GM23338 (cell line): ENCODE results near the gene ASCL5. TPM values are rescaled to one million over a fixed set of nuclear protein-coding genes. Genes with fewer than 3 reads are reported as not detected.

Experiments used
- ATAC-seq: fragments of 200-7000 bp; cut with Tn5 transposase; 3 replicates; pipeline ENCODE4 v1.9.1; 2020
- DNase-seq: peaks from one replicate; pipeline ENCODE4 v3.0.0-alpha.2; 2015; ENCODE audit warnings: low spot score
- H2AFZ ChIP-seq: fragments of 200-600 bp; sonication (generic); 2 replicates; pipeline ENCODE4 v1.8.0; 2016; ENCODE audit warnings: antibody characterized with exemption, mild to moderate bottlenecking, moderate library complexity
- H3F3A ChIP-seq: fragments of 200-600 bp; sonication (generic); replicated peaks from 2 replicates; pipeline ENCODE4 v1.8.0; 2017; ENCODE audit warnings: antibody characterized with exemption, mixed run types, low read depth
- H3K27ac ChIP-seq: fragments of 200-600 bp; sonication (generic); 2 replicates; pipeline ENCODE4 v1.6.1; 2016; ENCODE audit warnings: low read depth
- H3K27me3 ChIP-seq: fragments of 200-600 bp; sonication (generic); 2 replicates; pipeline ENCODE4 v1.8.0; 2016; ENCODE audit warnings: mild to moderate bottlenecking, mixed run types, moderate library complexity; ENCODE audit not compliant: insufficient read depth
- H3K36me3 ChIP-seq: fragments of 200-600 bp; sonication (generic); 2 replicates; pipeline ENCODE4 v1.8.0; 2016; ENCODE audit warnings: mild to moderate bottlenecking; ENCODE audit not compliant: insufficient read depth
- H3K4me1 ChIP-seq: fragments of 200-600 bp; sonication (generic); 2 replicates; pipeline ENCODE4 v1.8.0; 2016; ENCODE audit warnings: mild to moderate bottlenecking, moderate library complexity; ENCODE audit not compliant: insufficient read depth
- H3K4me2 ChIP-seq: fragments of 200-600 bp; sonication (generic); 2 replicates; pipeline ENCODE4 v1.7.1; 2017; ENCODE audit warnings: mixed run types
- H3K4me3 ChIP-seq: fragments of 200-600 bp; sonication (generic); 2 replicates; pipeline ENCODE4 v1.6.1; 2016; ENCODE audit warnings: mixed run types
- H3K79me2 ChIP-seq: fragments of 200-600 bp; sonication (generic); replicated peaks from 2 replicates; pipeline ENCODE4 v1.8.0; 2017; ENCODE audit warnings: mild to moderate bottlenecking; ENCODE audit not compliant: insufficient read depth
- H3K9me2 ChIP-seq: fragments of 200-600 bp; sonication (generic); 2 replicates; pipeline ENCODE4 v1.8.0; 2017; ENCODE audit not compliant: insufficient read depth
- H4K20me1 ChIP-seq: fragments of 200-600 bp; sonication (generic); replicated peaks from 2 replicates; pipeline ENCODE4 v1.8.0; 2017; ENCODE audit warnings: mild to moderate bottlenecking; ENCODE audit not compliant: insufficient read depth
- H3K27ac Mint-ChIP-seq: 2 replicates; pipeline ENCODE4 v1.8.0; 2020; ENCODE audit warnings: inconsistent platforms, mild to moderate bottlenecking, moderate library complexity, mixed read lengths
- H3K27me3 Mint-ChIP-seq: 3 replicates; pipeline ENCODE4 v1.8.0; 2022; ENCODE audit warnings: low read depth, mild to moderate bottlenecking, moderate library complexity, mixed read lengths, inconsistent platforms; ENCODE audit not compliant: insufficient read depth, poor library complexity
- H3K36me3 Mint-ChIP-seq: 3 replicates; pipeline ENCODE4 v1.8.0; 2021; ENCODE audit warnings: low read depth, mild to moderate bottlenecking, inconsistent platforms, moderate library complexity, mixed read lengths
- H3K4me1 Mint-ChIP-seq: 3 replicates; pipeline ENCODE4 v1.8.0; 2020; ENCODE audit warnings: mild to moderate bottlenecking, inconsistent platforms, mixed read lengths
- H3K4me3 Mint-ChIP-seq: 3 replicates; pipeline ENCODE4 v1.8.0; 2021; ENCODE audit warnings: moderate library complexity, mild to moderate bottlenecking, inconsistent platforms, mixed read lengths
- H3K9me3 Mint-ChIP-seq: 3 replicates; pipeline ENCODE4 v1.8.0; 2020; ENCODE audit warnings: moderate library complexity, mild to moderate bottlenecking, inconsistent platforms, mixed read lengths
- CREB1 ChIP-seq: fragments of 250-450 bp; sonication (Bioruptor Pico); IDR thresholded peaks from 2 replicates; pipeline ENCODE4 v1.5.0; 2020; ENCODE audit warnings: low read depth, mild to moderate bottlenecking, moderate library complexity
- EZH2phosphoT487 ChIP-seq: fragments of 200-600 bp; sonication (generic); IDR thresholded peaks from one replicate; pipeline ENCODE4 v1.8.1; 2018; ENCODE audit warnings: antibody characterized with exemption; ENCODE audit not compliant: unreplicated experiment
- JUNB ChIP-seq: IDR thresholded peaks from one replicate; pipeline ENCODE4 v1.6.1; 2016; ENCODE audit warnings: antibody characterized with exemption; ENCODE audit not compliant: unreplicated experiment
- NANOG ChIP-seq: IDR thresholded peaks from 2 replicates; pipeline ENCODE4 v1.6.1; 2016; ENCODE audit warnings: antibody characterized with exemption, borderline replicate concordance
- POLR2AphosphoS5 ChIP-seq: IDR thresholded peaks from 2 replicates; pipeline ENCODE4 v1.6.1; 2016; ENCODE audit warnings: antibody characterized with exemption, low read depth
- STAT1 ChIP-seq: IDR thresholded peaks from one replicate; pipeline ENCODE4 v1.6.1; 2016; ENCODE audit warnings: antibody characterized with exemption; ENCODE audit not compliant: unreplicated experiment
- ZNF114 ChIP-seq: fragments of 250-450 bp; sonication (Bioruptor Pico); IDR thresholded peaks from 2 replicates; pipeline ENCODE4 v1.5.0; 2020; ENCODE audit warnings: mild to moderate bottlenecking, moderate library complexity
- ZNF331 ChIP-seq: fragments of 250-450 bp; sonication (Bioruptor Pico); IDR thresholded peaks from 2 replicates; pipeline ENCODE4 v1.5.0; 2020; ENCODE audit warnings: low read depth, mild to moderate bottlenecking, moderate library complexity
- polyA plus RNA-seq: library from polyadenylated mRNA; unstranded; fragments of >200 nt; fragmentation: Nextera tagmentation; extraction: Ambion mirVana; gene quantifications from 2 replicates; pipeline ENCODE4 v1.2.1, GENCODE V29; 2016
- total RNA-seq: library from RNA; depleted of rRNA; stranded (reverse); fragments of >200 nt; shearing (Covaris generic); gene quantifications from 2 replicates; pipeline ENCODE4 v1.2.3, GENCODE V29; 2014
- TF ChIP-seq, protein P1 (sequence below): IDR thresholded peaks from one replicate; pipeline ENCODE4 v1.6.1; 2018; ENCODE audit warnings: antibody characterized with exemption; ENCODE audit not compliant: unreplicated experiment
- TF ChIP-seq, protein P2 (sequence below): IDR thresholded peaks from 2 replicates; pipeline ENCODE4 v1.6.1; 2016; ENCODE audit warnings: antibody characterized with exemption
- TF ChIP-seq, protein P3 (sequence below), 2 experiments: fragments of 200-600 bp in 1 of 2; sonication (generic) in 1 of 2; conservative IDR thresholded peaks; 2 replicates each; pipeline versions ENCODE4 v1.5.1 to v1.6.1; 2016 to 2017; ENCODE audit warnings: antibody characterized with exemption in 2 of 2, low read depth in 2 of 2, mild to moderate bottlenecking in 2 of 2, moderate library complexity in 1 of 2
- TF ChIP-seq, protein P4 (sequence below): fragments of 250-450 bp; sonication (Bioruptor Pico); IDR thresholded peaks from 2 replicates; pipeline ENCODE4 v1.5.0; 2020; ENCODE audit warnings: mild to moderate bottlenecking, moderate library complexity

ASCL5 gene
- total and polyA plus RNA-seq, 2 experiments from 2014 or later: not detected

DNA sequence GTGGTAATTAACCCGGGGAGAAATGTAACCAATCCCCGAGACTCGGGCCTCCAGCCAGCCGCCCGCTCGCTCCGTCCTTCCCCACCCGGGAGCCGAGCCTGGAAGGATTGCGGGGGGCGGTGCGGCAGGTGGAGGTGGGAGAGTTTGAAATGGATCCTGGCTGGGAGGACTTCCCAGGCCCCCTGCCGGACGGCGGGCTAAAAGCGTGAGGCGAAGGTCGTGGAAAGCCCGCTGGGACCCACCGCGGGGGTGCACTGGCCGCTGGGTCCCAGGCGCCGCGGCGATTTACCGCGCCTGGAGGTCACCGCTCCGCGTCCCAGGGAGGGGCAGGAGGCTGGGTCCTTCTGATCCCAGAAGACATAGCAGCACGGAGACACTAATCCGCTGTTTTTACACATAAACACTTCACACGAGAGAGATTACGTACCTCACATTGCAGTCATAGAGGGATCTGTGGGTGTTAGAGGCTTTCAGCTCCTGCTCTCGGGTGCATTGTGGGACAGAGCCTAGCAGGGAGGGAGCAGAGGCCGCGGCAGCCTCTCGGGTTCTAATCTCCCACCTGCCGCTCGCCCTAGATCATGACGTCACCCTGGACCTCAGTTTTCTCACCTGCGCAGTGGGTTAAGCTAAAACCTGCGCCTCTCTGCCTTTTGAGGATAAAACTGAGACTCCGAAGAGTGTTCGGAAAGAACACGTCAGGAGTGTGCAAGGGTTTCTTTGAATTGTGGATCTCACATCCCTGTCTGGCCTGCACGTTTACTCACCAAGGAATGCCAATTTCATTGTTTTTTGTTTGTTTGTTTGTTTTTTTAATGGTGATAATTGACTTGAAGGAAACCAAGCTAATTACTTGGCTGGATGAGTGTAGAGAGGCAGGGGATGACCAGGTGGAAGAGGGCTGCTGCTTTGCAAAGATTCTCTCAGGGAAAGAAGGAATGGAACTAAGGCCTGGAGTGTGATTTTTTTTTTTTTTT is 44.4 kb upstream of the ASCL5 start:
- Histone ChIP-seq H3K27me3 (peaks cover 9% of the 10 kb centered on the region; the same call in 1 of the 2 replicates), H3K4me2 (peak overlapping the region; percentile 92), H2AFZ (peak overlapping the region; percentile 99), H3K36me3 (no peaks in the 10 kb centered on the region), H3K4me3 (peak overlapping the region; percentile 88), H3K9me2 (no peaks in the 10 kb centered on the region), H3K4me1 (peaks cover 22% of the 10 kb centered on the region), H3K79me2 (no peaks in the 10 kb centered on the region), H3F3A (0 out of 2 replicates have a peak, but pooled peaks cover 5% of the 10 kb centered on the region), H4K20me1 (no peaks in the 10 kb centered on the region), H3K27ac (peak overlapping the region; percentile 76; the same call in 1 of the 2 replicates)
- ATAC-seq (peak; percentile 67), DNase-seq (peak; percentile 74)
- H3K4me3 Mint-ChIP-seq: peak overlapping the region; percentile 77
- H3K4me1 Mint-ChIP-seq: peaks cover 20% of the 10 kb centered on the region
- H3K36me3 Mint-ChIP-seq: no peaks in the 10 kb centered on the region
- TF ChIP-seq, protein P1, sequence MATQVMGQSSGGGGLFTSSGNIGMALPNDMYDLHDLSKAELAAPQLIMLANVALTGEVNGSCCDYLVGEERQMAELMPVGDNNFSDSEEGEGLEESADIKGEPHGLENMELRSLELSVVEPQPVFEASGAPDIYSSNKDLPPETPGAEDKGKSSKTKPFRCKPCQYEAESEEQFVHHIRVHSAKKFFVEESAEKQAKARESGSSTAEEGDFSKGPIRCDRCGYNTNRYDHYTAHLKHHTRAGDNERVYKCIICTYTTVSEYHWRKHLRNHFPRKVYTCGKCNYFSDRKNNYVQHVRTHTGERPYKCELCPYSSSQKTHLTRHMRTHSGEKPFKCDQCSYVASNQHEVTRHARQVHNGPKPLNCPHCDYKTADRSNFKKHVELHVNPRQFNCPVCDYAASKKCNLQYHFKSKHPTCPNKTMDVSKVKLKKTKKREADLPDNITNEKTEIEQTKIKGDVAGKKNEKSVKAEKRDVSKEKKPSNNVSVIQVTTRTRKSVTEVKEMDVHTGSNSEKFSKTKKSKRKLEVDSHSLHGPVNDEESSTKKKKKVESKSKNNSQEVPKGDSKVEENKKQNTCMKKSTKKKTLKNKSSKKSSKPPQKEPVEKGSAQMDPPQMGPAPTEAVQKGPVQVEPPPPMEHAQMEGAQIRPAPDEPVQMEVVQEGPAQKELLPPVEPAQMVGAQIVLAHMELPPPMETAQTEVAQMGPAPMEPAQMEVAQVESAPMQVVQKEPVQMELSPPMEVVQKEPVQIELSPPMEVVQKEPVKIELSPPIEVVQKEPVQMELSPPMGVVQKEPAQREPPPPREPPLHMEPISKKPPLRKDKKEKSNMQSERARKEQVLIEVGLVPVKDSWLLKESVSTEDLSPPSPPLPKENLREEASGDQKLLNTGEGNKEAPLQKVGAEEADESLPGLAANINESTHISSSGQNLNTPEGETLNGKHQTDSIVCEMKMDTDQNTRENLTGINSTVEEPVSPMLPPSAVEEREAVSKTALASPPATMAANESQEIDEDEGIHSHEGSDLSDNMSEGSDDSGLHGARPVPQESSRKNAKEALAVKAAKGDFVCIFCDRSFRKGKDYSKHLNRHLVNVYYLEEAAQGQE: no peak
- TF ChIP-seq JUNB (no peak), EZH2phosphoT487 (no peak), ZNF331 (CRISPR knock-in tag) (no peak), NANOG (no peak), POLR2AphosphoS5 (peak; percentile 43; the same call in 1 of the 2 replicates), CREB1 (peak; percentile 94), STAT1 (no peak), ZNF114 (CRISPR knock-in tag) (no peak)
- TF ChIP-seq, protein P2, sequence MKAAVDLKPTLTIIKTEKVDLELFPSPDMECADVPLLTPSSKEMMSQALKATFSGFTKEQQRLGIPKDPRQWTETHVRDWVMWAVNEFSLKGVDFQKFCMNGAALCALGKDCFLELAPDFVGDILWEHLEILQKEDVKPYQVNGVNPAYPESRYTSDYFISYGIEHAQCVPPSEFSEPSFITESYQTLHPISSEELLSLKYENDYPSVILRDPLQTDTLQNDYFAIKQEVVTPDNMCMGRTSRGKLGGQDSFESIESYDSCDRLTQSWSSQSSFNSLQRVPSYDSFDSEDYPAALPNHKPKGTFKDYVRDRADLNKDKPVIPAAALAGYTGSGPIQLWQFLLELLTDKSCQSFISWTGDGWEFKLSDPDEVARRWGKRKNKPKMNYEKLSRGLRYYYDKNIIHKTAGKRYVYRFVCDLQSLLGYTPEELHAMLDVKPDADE: no peak
- TF ChIP-seq, protein P3, sequence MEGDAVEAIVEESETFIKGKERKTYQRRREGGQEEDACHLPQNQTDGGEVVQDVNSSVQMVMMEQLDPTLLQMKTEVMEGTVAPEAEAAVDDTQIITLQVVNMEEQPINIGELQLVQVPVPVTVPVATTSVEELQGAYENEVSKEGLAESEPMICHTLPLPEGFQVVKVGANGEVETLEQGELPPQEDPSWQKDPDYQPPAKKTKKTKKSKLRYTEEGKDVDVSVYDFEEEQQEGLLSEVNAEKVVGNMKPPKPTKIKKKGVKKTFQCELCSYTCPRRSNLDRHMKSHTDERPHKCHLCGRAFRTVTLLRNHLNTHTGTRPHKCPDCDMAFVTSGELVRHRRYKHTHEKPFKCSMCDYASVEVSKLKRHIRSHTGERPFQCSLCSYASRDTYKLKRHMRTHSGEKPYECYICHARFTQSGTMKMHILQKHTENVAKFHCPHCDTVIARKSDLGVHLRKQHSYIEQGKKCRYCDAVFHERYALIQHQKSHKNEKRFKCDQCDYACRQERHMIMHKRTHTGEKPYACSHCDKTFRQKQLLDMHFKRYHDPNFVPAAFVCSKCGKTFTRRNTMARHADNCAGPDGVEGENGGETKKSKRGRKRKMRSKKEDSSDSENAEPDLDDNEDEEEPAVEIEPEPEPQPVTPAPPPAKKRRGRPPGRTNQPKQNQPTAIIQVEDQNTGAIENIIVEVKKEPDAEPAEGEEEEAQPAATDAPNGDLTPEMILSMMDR (conservative IDR thresholded peaks at IDR 0.05; ENCODE audit: low read depth in 2 of 2): peak; percentile 19; a peak in 1 of 4 replicates
- TF ChIP-seq, protein P4, sequence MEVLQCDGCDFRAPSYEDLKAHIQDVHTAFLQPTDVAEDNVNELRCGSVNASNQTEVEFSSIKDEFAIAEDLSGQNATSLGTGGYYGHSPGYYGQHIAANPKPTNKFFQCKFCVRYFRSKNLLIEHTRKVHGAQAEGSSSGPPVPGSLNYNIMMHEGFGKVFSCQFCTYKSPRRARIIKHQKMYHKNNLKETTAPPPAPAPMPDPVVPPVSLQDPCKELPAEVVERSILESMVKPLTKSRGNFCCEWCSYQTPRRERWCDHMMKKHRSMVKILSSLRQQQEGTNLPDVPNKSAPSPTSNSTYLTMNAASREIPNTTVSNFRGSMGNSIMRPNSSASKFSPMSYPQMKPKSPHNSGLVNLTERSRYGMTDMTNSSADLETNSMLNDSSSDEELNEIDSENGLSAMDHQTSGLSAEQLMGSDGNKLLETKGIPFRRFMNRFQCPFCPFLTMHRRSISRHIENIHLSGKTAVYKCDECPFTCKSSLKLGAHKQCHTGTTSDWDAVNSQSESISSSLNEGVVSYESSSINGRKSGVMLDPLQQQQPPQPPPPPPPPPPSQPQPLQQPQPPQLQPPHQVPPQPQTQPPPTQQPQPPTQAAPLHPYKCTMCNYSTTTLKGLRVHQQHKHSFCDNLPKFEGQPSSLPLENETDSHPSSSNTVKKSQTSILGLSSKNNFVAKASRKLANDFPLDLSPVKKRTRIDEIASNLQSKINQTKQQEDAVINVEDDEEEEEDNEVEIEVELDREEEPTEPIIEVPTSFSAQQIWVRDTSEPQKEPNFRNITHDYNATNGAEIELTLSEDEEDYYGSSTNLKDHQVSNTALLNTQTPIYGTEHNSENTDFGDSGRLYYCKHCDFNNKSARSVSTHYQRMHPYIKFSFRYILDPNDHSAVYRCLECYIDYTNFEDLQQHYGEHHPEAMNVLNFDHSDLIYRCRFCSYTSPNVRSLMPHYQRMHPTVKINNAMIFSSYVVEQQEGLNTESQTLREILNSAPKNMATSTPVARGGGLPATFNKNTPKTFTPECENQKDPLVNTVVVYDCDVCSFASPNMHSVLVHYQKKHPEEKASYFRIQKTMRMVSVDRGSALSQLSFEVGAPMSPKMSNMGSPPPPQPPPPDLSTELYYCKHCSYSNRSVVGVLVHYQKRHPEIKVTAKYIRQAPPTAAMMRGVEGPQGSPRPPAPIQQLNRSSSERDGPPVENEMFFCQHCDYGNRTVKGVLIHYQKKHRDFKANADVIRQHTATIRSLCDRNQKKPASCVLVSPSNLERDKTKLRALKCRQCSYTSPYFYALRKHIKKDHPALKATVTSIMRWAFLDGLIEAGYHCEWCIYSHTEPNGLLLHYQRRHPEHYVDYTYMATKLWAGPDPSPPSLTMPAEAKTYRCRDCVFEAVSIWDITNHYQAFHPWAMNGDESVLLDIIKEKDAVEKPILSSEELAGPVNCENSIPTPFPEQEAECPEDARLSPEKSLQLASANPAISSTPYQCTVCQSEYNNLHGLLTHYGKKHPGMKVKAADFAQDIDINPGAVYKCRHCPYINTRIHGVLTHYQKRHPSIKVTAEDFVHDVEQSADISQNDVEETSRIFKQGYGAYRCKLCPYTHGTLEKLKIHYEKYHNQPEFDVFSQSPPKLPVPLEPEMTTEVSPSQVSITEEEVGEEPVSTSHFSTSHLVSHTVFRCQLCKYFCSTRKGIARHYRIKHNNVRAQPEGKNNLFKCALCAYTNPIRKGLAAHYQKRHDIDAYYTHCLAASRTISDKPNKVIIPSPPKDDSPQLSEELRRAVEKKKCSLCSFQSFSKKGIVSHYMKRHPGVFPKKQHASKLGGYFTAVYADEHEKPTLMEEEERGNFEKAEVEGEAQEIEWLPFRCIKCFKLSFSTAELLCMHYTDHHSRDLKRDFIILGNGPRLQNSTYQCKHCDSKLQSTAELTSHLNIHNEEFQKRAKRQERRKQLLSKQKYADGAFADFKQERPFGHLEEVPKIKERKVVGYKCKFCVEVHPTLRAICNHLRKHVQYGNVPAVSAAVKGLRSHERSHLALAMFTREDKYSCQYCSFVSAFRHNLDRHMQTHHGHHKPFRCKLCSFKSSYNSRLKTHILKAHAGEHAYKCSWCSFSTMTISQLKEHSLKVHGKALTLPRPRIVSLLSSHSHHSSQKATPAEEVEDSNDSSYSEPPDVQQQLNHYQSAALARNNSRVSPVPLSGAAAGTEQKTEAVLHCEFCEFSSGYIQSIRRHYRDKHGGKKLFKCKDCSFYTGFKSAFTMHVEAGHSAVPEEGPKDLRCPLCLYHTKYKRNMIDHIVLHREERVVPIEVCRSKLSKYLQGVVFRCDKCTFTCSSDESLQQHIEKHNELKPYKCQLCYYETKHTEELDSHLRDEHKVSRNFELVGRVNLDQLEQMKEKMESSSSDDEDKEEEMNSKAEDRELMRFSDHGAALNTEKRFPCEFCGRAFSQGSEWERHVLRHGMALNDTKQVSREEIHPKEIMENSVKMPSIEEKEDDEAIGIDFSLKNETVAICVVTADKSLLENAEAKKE (CRISPR knock-in tag): no peak
- peak overlapping the region; percentile 47; the same call in 1 of the 2 replicates for H3K27ac Mint-ChIP-seq
- no peaks in the 10 kb centered on the region for H3K9me3 Mint-ChIP-seq
- H3K27me3 Mint-ChIP-seq: peaks cover 2% of the 10 kb centered on the region
